ENCODE results near the gene FXYD6.

GRCh38 chr11:117841551-117842031 lies 34.9 kb downstream of the FXYD6 start:
- TF ChIP-seq CTCF (IDR thresholded peaks at IDR 0.05; ENCODE audit: low read depth, low read length, missing input control), result no peak
- no peak for TF ChIP-seq TAF1 (conservative IDR thresholded peaks at IDR 0.05)
- TF ChIP-seq SP1 (IDR thresholded peaks at IDR 0.05), result no peak
- no peak for TF ChIP-seq ATF3 (IDR thresholded peaks at IDR 0.05)
- no peak for TF ChIP-seq RAD21 (IDR thresholded peaks at IDR 0.05)
- TF ChIP-seq REST (IDR thresholded peaks at IDR 0.05), result no peak
- TF ChIP-seq NR2F2 (IDR thresholded peaks at IDR 0.05), result no peak
- TF ChIP-seq ZBTB33 (IDR thresholded peaks at IDR 0.05), result no peak
- no peak for TF ChIP-seq YY1 (IDR thresholded peaks at IDR 0.05)
- no peak for TF ChIP-seq EGR1 (IDR thresholded peaks at IDR 0.05; ENCODE audit: low read depth in 2 of 2)
- no peak for TF ChIP-seq FOXA1 (IDR thresholded peaks at IDR 0.05)
- no peak for TF ChIP-seq GABPA (IDR thresholded peaks at IDR 0.05 in 1 of 2, conservative IDR thresholded peaks at IDR 0.05 in 1 of 2)
- no peak for TF ChIP-seq MAX (IDR thresholded peaks at IDR 0.05)
